ENCODE measurements around the gene PPP1R37. TPM values are rescaled to one million over a fixed set of nuclear protein-coding genes. Genes with fewer than 3 reads are reported as not detected.

PPP1R37 gene
- total RNA-seq, 2 experiments from 2014 or later: 20.9 to 21.2 TPM

DNA sequence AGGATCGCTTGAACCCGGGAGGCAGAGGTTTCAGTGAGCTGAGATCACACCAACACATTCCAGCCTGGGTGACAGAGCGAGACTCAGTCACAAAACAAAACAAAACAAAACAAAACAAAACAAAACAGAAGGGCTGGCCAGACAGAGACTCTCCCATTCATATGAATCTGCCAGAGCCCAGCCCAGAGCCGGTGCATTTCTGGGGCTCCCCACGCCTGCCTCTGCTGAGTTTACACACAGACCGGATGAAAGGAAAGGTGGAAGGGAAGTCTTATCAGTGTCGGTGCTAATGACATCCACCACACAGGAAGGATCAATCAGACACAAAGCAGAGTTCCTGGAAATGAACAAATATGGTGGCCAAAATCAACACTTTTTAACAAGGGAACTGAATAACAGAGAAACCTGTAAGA lies 78.2 kb downstream of the PPP1R37 start:
- intact Hi-C loops (cut with micrococcal nuclease): no loop called here
- Mint-ChIP-seq H3K4me3 (peak overlapping the region; percentile 32), H3K36me3 (ENCODE audit: low read depth) (no peaks in the 10 kb centered on the region), H3K9me3 (no peaks in the 10 kb centered on the region), H3K27ac (peak overlapping the region; percentile 90), H3K27me3 (no peaks in the 10 kb centered on the region), H3K4me1 (ENCODE audit: low read depth) (peaks cover 32% of the 10 kb centered on the region)
- POLR2A ChIA-PET: interaction anchor here (0.6 to 1.2 kb wide), 3 partner anchors 9 to 1561 kb away, joined by 3 read pairs; partner anchors contain the start of gene GEMIN7
- ATAC-seq (peak; percentile 91), DNase-seq (peak; percentile 73)
- TF ChIP-seq CTCF (IDR thresholded peaks at IDR 0.05): no peak
- CTCF ChIA-PET: interaction anchor here (0.8 kb wide), 1 partner anchor 111 kb away, joined by 3 read pairs; no protein-coding TSS in a partner anchor

GRCh38 chr19:45172173-45172572 lies 79.2 kb downstream of the PPP1R37 start:
- Mint-ChIP-seq H3K27ac (peak overlapping the region; percentile 90), H3K4me3 (no peak overlapping the region), H3K27me3 (no peaks in the 10 kb centered on the region), H3K9me3 (no peaks in the 10 kb centered on the region), H3K36me3 (ENCODE audit: low read depth) (no peaks in the 10 kb centered on the region), H3K4me1 (ENCODE audit: low read depth) (peaks cover 34% of the 10 kb centered on the region)
- ChIA-PET CTCF (interaction anchor here (0.8 to 2.1 kb wide), 2 partner anchors 15 to 112 kb away, joined by 3 to 6 read pairs; no protein-coding TSS in a partner anchor), POLR2A (interaction anchor here (0.7 to 1.0 kb wide), 2 partner anchors 70 to 94 kb away, joined by 3 to 5 read pairs; partner anchors contain the start of gene GEMIN7)
- DNase-seq (peak; percentile 42), ATAC-seq (peak; percentile 24)
- TF ChIP-seq CTCF (IDR thresholded peaks at IDR 0.05): no peak
- intact Hi-C loops (cut with micrococcal nuclease): no loop called here

GRCh38 chr19:45172611-45173208 lies 79.7 kb downstream of the PPP1R37 start:
- H3K4me3 Mint-ChIP-seq: no peak overlapping the region
- H3K4me1 Mint-ChIP-seq (ENCODE audit: low read depth): peaks cover 37% of the 10 kb centered on the region
- no peaks in the 10 kb centered on the region for H3K27me3 Mint-ChIP-seq
- intact Hi-C loops (cut with micrococcal nuclease): no loop called here
- TF ChIP-seq CTCF (IDR thresholded peaks at IDR 0.05): no peak
- no peak for ATAC-seq
- peak overlapping the region; percentile 90 for H3K27ac Mint-ChIP-seq
- no peaks in the 10 kb centered on the region for H3K9me3 Mint-ChIP-seq
- ChIA-PET POLR2A (interaction anchor here (0.7 kb wide), 1 partner anchor 70 kb away, joined by 5 read pairs; no protein-coding TSS in a partner anchor), CTCF (interaction anchor here (2.1 kb wide), 1 partner anchor 14 kb away, joined by 6 read pairs; no protein-coding TSS in a partner anchor)
- no peak for DNase-seq
- no peaks in the 10 kb centered on the region for H3K36me3 Mint-ChIP-seq (ENCODE audit: low read depth)

DNA sequence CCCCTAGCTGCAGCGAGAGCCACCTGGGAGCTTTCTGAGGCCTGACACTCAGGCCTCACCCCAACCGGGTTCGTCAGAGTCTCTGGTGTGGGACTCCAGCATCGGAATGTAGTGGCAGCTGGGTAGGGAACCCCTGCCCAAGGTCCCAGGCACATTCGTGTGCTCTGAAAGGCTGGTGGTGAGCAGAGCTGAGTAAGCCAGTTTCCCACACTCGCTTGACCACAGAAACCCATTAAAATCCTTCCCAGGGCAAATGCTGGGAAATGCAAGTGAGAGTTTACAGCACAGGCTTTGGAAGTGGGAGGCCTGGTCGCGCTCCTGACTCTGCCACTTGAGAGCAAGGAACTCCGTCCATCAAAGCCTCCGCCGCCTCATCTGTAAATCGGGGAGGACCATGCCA lies 80.8 kb downstream of the PPP1R37 start:
- no peaks in the 10 kb centered on the region for H3K36me3 Mint-ChIP-seq (ENCODE audit: low read depth)
- peaks cover 37% of the 10 kb centered on the region for H3K4me1 Mint-ChIP-seq (ENCODE audit: low read depth)
- ATAC-seq: no peak
- H3K27me3 Mint-ChIP-seq: no peaks in the 10 kb centered on the region
- intact Hi-C loops (cut with micrococcal nuclease): no loop called here
- CTCF ChIA-PET: interaction anchor here (0.6 to 2.1 kb wide), 3 partner anchors 9 to 305 kb away, joined by 3 to 6 read pairs (median 3); no protein-coding TSS in a partner anchor
- no peak overlapping the region for H3K4me3 Mint-ChIP-seq
- H3K9me3 Mint-ChIP-seq: no peaks in the 10 kb centered on the region
- no peak for TF ChIP-seq CTCF (IDR thresholded peaks at IDR 0.05)
- no peak for DNase-seq
- POLR2A ChIA-PET: no interaction called here
- H3K27ac Mint-ChIP-seq: peak overlapping the region; percentile 52
